Mucosa of descending colon (tissue), 3 donors: ENCODE measurements around the gene RAB30. TPM values are rescaled to one million over a fixed set of nuclear protein-coding genes. Genes with fewer than 3 reads are reported as not detected.
A peak's percentile ranks its signal among the peaks of the same experiment; 100 is the strongest.

Experiments
- ATAC-seq: fragments of 200-7000 bp; cut with Tn5 transposase; one replicate; pipeline ENCODE4 v1.9.1; 2020; ENCODE audit warnings: mild to moderate bottlenecking, moderate library complexity
- DNase-seq, 3 donors: peaks; one replicate each; pipeline ENCODE4 v3.0.0-alpha.2; 2020
- H3K36me3 ChIP-seq: fragments of 200-600 bp; one replicate; pipeline ENCODE4 v1.8.0; 2021; ENCODE audit warnings: low read depth, mild to moderate bottlenecking
- H3K4me1 ChIP-seq: fragments of 200-600 bp; one replicate; pipeline ENCODE4 v1.8.0; 2021; ENCODE audit warnings: low read depth, mild to moderate bottlenecking
- H3K4me3 ChIP-seq: fragments of 200-600 bp; one replicate; pipeline ENCODE4 v1.8.0; 2021; ENCODE audit warnings: mild to moderate bottlenecking
- H3K9me3 ChIP-seq: fragments of 200-600 bp; one replicate; pipeline ENCODE4 v1.8.0; 2021; ENCODE audit warnings: mild to moderate bottlenecking
- intact Hi-C, 2 donors: fragments of 100-400 bp; cut with DNase I in 1 of 2; cut with micrococcal nuclease in 1 of 2; formaldehyde crosslinking; loops; one replicate each; pipeline versions ENCODE4 v1.11.0 to v1.11.1; 2022; cut with DNase I, micrococcal nuclease
- total RNA-seq, 3 donors: library from RNA; stranded (reverse); fragmentation: NEBNext Ultra II Directional in 2 of 3; extraction: Animal tissue kit (Norgen Biotek cat#: 25700) in 2 of 3; gene quantifications; one replicate each; pipeline versions ENCODE4 v1.2.1 to v1.2.4, GENCODE V29; 2021 to 2023
- TF ChIP-seq, protein P1 (sequence below): fragments of 200-600 bp; IDR thresholded peaks from one replicate; pipeline ENCODE4 v1.8.0; 2022; ENCODE audit warnings: antibody characterized with exemption, mild to moderate bottlenecking
- donor health status: DM: no; HTN: no; CAD: no; lungs with moderate emphysema.
- donor health status: DM: no; HTN: no; CAD: no.
- donor health status: DM: no; HTN: yes; CAD: no.

RAB30 gene
- total RNA-seq, 3 donors from 2014 or later = 16.2 to 30.7 (median 19.1) TPM

GRCh38 chr11:83093634-83094033, 21.9 kb upstream of the RAB30 start:
- Histone ChIP-seq H3K36me3 (no peaks in the 10 kb centered on the region), H3K4me3 (no peak overlapping the region), H3K4me1 (peaks cover 21% of the 10 kb centered on the region), H3K9me3 (no peaks in the 10 kb centered on the region)
- TF ChIP-seq, protein P1, sequence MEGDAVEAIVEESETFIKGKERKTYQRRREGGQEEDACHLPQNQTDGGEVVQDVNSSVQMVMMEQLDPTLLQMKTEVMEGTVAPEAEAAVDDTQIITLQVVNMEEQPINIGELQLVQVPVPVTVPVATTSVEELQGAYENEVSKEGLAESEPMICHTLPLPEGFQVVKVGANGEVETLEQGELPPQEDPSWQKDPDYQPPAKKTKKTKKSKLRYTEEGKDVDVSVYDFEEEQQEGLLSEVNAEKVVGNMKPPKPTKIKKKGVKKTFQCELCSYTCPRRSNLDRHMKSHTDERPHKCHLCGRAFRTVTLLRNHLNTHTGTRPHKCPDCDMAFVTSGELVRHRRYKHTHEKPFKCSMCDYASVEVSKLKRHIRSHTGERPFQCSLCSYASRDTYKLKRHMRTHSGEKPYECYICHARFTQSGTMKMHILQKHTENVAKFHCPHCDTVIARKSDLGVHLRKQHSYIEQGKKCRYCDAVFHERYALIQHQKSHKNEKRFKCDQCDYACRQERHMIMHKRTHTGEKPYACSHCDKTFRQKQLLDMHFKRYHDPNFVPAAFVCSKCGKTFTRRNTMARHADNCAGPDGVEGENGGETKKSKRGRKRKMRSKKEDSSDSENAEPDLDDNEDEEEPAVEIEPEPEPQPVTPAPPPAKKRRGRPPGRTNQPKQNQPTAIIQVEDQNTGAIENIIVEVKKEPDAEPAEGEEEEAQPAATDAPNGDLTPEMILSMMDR = no peak
- no peak for DNase-seq
- intact Hi-C loops = no loop called here
- no peak for ATAC-seq

- TF ChIP-seq, protein P1 = no peak
- DNase-seq (peak in 2 of 3 donors; percentile 72 to 82), ATAC-seq (peak; percentile 99)
- intact Hi-C loops = no loop called here
- H3K9me3 ChIP-seq = no peaks in the 10 kb centered on the region
- H3K4me3 ChIP-seq = no peak overlapping the region
- peaks cover 21% of the 10 kb centered on the region for H3K4me1 ChIP-seq
- no peaks in the 10 kb centered on the region for H3K36me3 ChIP-seq
These were observed 21.0 kb upstream of the RAB30 start for GRCh38 chr11:83092488-83093384.

GRCh38 chr11:83088965-83089364, 17.3 kb upstream of the RAB30 start:
- Histone ChIP-seq H3K9me3 (no peaks in the 10 kb centered on the region), H3K4me3 (no peak overlapping the region), H3K4me1 (peaks cover 29% of the 10 kb centered on the region), H3K36me3 (no peaks in the 10 kb centered on the region)
- intact Hi-C loops = no loop called here
- ATAC-seq (no peak), DNase-seq (no peak)
- TF ChIP-seq, protein P1 = no peak

GRCh38 chr11:83087035-83087434, 15.3 kb upstream of the RAB30 start:
- DNase-seq = no peak
- TF ChIP-seq, protein P1 = no peak
- intact Hi-C loops = no loop called here
- ATAC-seq = peak; percentile 74
- Histone ChIP-seq H3K36me3 (no peaks in the 10 kb centered on the region), H3K4me1 (peaks cover 14% of the 10 kb centered on the region), H3K9me3 (no peaks in the 10 kb centered on the region), H3K4me3 (no peak overlapping the region)

- Histone ChIP-seq H3K4me1 (no peaks in the 10 kb centered on the region), H3K36me3 (no peaks in the 10 kb centered on the region), H3K9me3 (no peaks in the 10 kb centered on the region), H3K4me3 (no peak overlapping the region)
- ATAC-seq (no peak), DNase-seq (no peak)
- intact Hi-C loops = loop anchor here in 1 of 2 donors (5.0 to 10.0 kb wide), 2 partner anchors 77 to 175 kb away; partner anchors contain the start of genes DDIAS, PCF11 and PRCP
- TF ChIP-seq, protein P1 = no peak
These were observed 8.1 kb upstream of the RAB30 start for GRCh38 chr11:83079820-83080219.
